Ectodermal cell (in vitro differentiated cells): ENCODE data around the gene MBD5.

ENCODE experiments used
- H3K27ac ChIP-seq: 2 replicates; pipeline ENCODE4 v1.7.0; 2013; ENCODE audit warnings: mild to moderate bottlenecking, low read depth, low read length; ENCODE audit not compliant: insufficient read depth, poor library complexity, severe bottlenecking
- H3K27me3 ChIP-seq: 2 replicates; pipeline ENCODE4 v1.7.0; 2013; ENCODE audit warnings: mild to moderate bottlenecking, low read length; ENCODE audit not compliant: insufficient read depth, control insufficient read depth, poor library complexity, severe bottlenecking
- H3K36me3 ChIP-seq: one replicate; pipeline ENCODE4 v1.7.0; 2013; ENCODE audit warnings: low read length; ENCODE audit not compliant: control insufficient read depth, insufficient read depth
- H3K4me1 ChIP-seq: one replicate; pipeline ENCODE4 v1.7.0; 2013; ENCODE audit warnings: low read length; ENCODE audit not compliant: control insufficient read depth, insufficient read depth
- H3K4me3 ChIP-seq: 2 replicates; pipeline ENCODE4 v1.7.0; 2013; ENCODE audit warnings: low read depth, low read length, control low read depth; ENCODE audit not compliant: insufficient read depth
- H3K9me3 ChIP-seq: 2 replicates; pipeline ENCODE4 v1.7.0; 2013; ENCODE audit warnings: mild to moderate bottlenecking, low read length, moderate library complexity; ENCODE audit not compliant: control insufficient read depth
- WGBS, 2 experiments: methylation state at CpG; one replicate each; pipeline ENCODE4 v1.1.7; 2013; ENCODE audit warnings: missing lambda C conversion rate in 2 of 2; 5-methylcytosine and 5-hydroxymethylcytosine counted together

The MBD5 gene

DNA sequence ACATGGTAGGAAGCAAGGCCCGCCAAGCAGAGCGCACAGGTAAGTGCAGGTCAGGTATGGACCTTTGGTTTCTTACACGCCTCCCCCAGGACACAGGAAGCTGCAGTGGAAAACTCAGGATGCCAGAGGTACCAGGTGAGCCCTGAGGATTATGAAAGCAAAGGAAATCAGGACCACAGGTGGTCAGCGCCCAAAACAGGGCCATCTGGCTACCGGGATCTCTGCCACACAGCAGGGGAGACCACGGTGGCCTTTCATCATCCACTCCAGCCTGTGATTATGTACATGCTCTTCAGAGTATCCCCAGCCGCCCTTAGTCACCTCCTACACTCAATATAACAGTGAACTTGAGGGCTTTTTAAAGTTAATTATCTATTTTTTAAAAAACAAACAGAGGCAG lies 498.1 kb downstream of the MBD5 start:
- no peaks in the 10 kb centered on the region for H3K9me3 ChIP-seq
- peaks cover 8% of the 10 kb centered on the region for H3K4me1 ChIP-seq
- no peaks in the 10 kb centered on the region for H3K27me3 ChIP-seq
- no peak overlapping the region for H3K4me3 ChIP-seq
- H3K36me3 ChIP-seq: no peaks in the 10 kb centered on the region
- H3K27ac ChIP-seq: no peak overlapping the region
- WGBS, 2 experiments: 78 to 81% methylated on average over 6 to 7 of the region's 7 CpGs

DNA sequence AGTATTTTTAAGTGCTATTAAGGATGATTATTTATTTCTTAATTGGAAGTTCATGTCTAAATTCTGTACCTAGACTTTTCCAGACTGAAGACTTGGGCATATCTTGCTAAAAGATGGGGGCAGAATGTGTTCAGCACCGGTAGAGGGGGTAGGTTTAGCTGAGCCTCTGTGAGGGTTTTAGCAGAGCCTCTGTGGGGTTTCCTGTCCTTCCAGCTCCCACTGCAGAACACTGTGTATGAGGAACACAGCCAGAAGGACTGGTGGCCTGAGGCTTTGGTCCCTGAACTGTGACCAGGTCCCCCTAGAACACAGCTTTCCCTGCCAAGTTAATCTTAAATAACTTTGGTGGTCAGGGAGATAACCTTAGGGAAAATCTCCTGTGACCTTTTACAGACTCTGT lies 500.3 kb downstream of the MBD5 start:
- H3K4me3 ChIP-seq: no peak overlapping the region
- H3K27ac ChIP-seq: no peak overlapping the region
- peaks cover 8% of the 10 kb centered on the region for H3K4me1 ChIP-seq
- 69 to 76% methylated on average over 1 of the region's 1 CpG for WGBS, 2 experiments
- no peaks in the 10 kb centered on the region for H3K9me3 ChIP-seq
- no peaks in the 10 kb centered on the region for H3K27me3 ChIP-seq
- no peaks in the 10 kb centered on the region for H3K36me3 ChIP-seq

DNA sequence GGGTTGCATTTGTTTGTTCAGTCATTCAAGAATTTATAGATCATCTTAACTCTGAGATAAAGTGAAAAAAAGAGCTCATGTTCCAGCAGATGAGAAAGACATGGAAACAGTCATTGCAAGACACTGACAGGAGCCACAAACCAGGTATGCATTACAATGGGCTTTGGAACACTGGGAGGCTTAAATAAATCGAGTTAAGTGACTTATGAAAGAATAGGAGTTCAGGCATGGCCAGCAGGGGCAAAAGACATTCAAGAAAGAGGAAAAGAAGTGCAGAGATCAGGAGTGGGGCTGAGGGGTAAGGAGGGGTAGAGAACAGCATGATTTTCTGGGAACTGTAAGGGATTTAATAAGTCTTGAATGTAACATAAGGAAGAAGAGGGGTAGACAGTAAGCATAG lies 502.4 kb downstream of the MBD5 start:
- Histone ChIP-seq H3K4me3 (no peak overlapping the region), H3K9me3 (no peaks in the 10 kb centered on the region)
- 14 to 19% methylated on average over 1 of the region's 1 CpG for WGBS, 2 experiments

DNA sequence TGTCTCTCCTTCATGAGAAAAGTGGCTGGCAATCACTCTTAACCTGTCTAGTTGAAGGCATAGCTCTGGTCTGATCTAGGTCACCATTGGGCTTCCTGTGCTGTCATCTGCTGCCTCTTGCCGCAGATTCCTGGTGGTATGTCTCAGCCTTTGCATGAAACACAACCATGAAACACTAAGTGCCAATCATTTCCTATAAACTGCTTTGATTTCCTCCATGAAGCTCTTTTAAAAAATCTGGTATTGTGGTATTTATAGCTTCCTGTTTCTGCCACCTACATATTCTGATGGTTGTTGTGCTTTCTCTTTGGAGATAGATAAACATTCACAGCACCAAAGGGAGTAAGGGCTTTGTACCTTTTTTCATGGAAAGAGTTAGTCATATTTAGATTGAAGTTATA lies 503.6 kb downstream of the MBD5 start:
- Histone ChIP-seq H3K4me1 (peaks cover 8% of the 10 kb centered on the region), H3K9me3 (no peaks in the 10 kb centered on the region), H3K36me3 (no peaks in the 10 kb centered on the region), H3K4me3 (no peak overlapping the region), H3K27ac (no peak overlapping the region), H3K27me3 (no peaks in the 10 kb centered on the region)
- 93 to 94% methylated on average over 1 of the region's 1 CpG for WGBS, 2 experiments

More for the DNA sequence above, 502.4 kb downstream of the MBD5 start:
- Histone ChIP-seq H3K36me3 (no peaks in the 10 kb centered on the region), H3K27me3 (no peaks in the 10 kb centered on the region), H3K27ac (no peak overlapping the region), H3K4me1 (peaks cover 8% of the 10 kb centered on the region)

DNA sequence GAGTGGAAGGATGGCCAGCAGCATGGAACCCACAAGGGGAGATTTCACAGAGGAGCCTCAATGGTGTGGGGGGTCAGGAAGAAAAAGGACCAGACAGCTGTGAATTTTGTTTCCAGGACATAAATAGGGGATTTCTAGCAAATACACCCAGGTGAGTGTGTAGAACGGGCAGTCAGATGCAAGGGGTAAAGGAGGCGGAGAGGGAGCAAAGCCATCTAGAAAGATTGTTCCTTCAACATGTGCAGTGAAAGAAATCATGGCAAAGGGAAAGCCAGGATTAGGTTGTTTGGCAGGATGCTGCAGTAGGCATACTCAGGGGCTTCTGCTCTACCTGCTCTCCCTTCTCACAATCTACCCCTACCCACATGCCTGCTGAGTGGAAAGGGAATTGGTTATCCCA lies 504.2 kb downstream of the MBD5 start:
- Histone ChIP-seq H3K36me3 (no peaks in the 10 kb centered on the region), H3K4me3 (no peak overlapping the region), H3K27me3 (no peaks in the 10 kb centered on the region), H3K27ac (no peak overlapping the region), H3K9me3 (no peaks in the 10 kb centered on the region), H3K4me1 (peaks cover 8% of the 10 kb centered on the region)
- WGBS, 2 experiments: 87 to 91% methylated on average over 2 of the region's 2 CpGs

DNA sequence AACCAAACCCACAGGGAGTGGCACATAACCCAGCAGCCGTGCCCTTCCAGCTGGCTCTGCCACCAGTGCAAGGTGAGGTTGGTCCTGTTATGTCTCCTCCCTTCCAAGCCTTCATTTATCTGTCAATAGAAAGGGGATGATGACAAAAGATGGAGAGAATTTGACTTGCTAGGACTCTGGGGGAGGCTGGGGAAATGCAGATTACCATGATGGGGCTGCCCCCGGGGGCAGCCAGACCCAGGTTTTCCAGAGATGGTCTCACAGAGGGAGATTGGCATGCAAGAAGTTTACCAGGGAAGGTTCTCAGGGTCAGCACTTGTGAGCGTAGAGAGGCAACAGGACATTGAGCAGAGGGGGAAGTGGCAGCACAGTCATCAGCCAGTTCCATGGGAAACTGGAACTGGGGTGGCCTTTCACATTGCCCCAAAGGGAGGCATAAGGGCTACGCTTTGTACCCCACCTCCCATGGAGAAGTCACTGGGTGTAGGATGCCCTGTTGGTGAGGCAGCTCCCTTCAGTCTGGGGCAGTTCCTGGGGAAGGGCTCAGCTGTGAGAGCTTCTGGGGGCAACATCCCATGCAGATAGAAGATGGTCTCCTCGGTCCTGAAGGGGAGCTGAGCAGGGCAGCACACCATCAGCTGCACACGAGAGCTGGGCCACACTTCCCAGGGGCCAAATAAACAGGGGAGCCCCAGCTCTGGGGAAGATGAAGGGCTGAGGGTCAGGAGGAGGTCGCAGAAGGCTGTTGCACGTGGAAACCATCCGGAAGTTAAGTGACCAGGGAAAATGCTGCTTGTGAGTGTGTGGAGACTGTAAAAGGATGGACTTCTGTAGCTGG lies 505.8 kb downstream of the MBD5 start:
- 84 to 85% methylated on average over 9 of the region's 9 CpGs for WGBS, 2 experiments

DNA sequence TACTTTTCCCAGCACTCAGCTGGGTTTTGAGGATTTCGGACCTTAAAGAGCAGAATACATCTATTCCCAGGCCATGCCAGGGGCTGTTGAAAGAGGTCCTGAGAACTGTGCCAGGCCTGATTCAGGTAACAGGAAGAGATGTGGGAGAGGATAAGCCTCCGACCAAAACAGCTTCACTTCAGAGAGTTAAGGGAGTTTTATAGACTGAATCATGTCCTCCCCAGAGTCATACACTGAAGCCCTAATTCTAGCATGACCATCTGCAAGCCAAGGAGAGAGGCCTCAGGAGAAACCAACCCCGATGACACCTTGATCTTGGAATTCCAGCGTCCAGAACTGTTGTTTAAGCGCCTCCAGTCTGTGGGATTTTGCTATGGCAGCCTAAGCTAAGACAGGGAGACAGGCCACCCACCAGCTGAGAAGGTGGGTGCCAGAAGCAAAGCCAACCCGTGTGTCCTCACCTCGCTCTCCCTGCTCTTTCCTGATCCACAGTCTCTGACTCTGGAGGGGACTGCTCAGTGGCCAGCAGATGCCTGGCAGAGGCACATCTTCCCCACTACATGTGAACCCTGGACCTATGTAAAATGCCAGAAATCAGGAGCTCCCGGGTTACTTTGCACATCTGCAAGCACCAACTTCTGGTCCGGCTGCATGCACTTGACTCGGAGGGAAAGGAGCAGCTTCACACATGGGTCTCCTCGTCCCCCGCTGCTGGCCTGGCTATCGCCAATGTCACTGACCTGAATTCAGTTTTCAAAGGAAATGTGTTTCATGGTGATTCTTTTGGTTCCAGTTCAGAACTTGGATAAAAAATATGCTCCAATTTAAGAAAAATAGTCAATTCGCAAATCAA lies 506.8 kb downstream of the MBD5 start:
- Histone ChIP-seq H3K4me1 (peaks cover 8% of the 10 kb centered on the region), H3K36me3 (no peaks in the 10 kb centered on the region), H3K27me3 (no peaks in the 10 kb centered on the region), H3K4me3 (no peak overlapping the region), H3K27ac (no peak overlapping the region), H3K9me3 (no peaks in the 10 kb centered on the region)
- WGBS, 2 experiments: 91% methylated on average over 14 of the region's 14 CpGs

More for the DNA sequence above, 505.8 kb downstream of the MBD5 start:
- H3K4me1 ChIP-seq: peaks cover 8% of the 10 kb centered on the region
- H3K4me3 ChIP-seq: no peak overlapping the region
- no peaks in the 10 kb centered on the region for H3K9me3 ChIP-seq
- no peaks in the 10 kb centered on the region for H3K36me3 ChIP-seq
- H3K27ac ChIP-seq: no peak overlapping the region
- no peaks in the 10 kb centered on the region for H3K27me3 ChIP-seq

DNA sequence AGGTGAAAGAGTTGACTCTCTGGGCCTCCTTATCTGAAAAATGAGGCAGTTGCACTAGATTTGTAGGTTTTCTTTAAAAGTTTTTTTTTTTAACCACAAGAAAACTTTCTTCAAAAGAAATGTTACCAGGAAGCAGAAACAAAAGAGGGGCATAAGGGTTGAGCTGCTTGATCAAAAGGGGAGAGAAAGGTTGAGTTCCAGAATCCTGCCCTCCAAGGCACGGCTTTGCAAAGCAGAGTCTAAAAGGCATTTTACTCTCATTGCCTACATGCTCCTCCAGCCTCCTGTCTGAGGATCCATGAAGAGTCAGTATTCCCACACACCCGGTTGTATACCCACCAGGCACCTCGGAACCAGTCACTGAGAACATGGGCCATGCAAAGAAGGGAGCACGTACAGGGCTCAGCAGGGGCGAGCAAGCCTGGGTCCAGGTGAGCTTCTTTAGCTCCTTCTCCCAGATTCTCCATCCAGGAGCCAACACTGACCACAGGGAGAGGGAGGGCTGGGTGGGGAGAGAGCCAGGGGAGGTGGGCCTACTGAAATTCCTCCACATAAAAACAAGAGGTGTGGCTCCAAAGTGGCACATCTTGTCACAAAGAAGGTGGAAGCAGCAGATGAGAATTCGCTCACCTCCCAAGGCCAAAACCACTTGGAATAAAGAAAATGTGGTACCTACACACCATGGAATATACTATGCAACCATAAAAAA lies 507.6 kb downstream of the MBD5 start:
- Histone ChIP-seq H3K36me3 (no peaks in the 10 kb centered on the region), H3K27ac (no peak overlapping the region), H3K4me1 (peaks cover 1% of the 10 kb centered on the region), H3K9me3 (no peaks in the 10 kb centered on the region), H3K27me3 (no peaks in the 10 kb centered on the region), H3K4me3 (no peak overlapping the region)
- WGBS, 2 experiments: 88 to 93% methylated on average over 6 of the region's 6 CpGs

DNA sequence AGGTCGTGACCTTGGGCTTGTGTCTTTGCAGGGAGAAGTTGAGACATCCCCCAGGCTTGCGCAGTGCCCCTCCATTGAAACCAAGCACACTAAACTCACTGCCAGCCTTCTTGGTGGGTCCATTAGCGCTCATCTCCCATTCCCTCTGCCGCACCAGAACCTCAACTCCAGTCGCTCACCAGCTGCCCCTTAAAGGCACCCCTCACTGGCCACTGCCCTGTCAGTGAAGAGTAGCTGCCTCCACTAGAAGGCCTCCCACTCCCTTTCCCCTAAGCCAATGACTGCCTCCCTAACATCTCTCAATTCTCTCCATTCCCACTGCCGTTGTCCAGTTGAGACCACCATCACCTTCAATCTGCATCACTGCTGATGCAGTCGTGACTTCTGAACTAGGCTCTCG lies 508.9 kb downstream of the MBD5 start:
- peaks cover 2% of the 10 kb centered on the region for H3K4me1 ChIP-seq
- no peaks in the 10 kb centered on the region for H3K9me3 ChIP-seq
- no peaks in the 10 kb centered on the region for H3K36me3 ChIP-seq
- H3K4me3 ChIP-seq: no peak overlapping the region
- 79 to 81% methylated on average over 8 of the region's 8 CpGs for WGBS, 2 experiments
- no peaks in the 10 kb centered on the region for H3K27me3 ChIP-seq
- no peak overlapping the region for H3K27ac ChIP-seq

DNA sequence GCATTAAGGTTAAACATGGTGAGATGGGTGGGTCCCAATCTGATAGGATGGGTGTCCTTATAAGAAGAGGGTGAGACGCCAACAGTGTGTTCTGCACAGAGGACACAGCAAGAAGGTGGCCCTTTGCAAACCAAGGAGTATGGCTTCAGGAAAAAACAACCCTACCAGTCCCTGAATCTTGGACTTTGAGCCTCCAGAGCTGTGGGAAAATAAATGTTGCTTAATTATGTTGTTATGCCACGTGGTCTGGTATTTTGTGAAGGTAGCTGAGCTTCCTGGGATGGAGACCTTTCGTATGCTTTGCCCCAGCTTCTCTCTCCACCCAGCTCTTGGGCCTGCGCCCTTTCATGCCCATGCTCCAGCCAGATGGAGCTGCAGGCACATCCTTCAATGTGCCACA lies 509.5 kb downstream of the MBD5 start:
- 87 to 95% methylated on average over 4 of the region's 4 CpGs for WGBS, 2 experiments
- no peak overlapping the region for H3K27ac ChIP-seq
- no peaks in the 10 kb centered on the region for H3K36me3 ChIP-seq
- no peaks in the 10 kb centered on the region for H3K9me3 ChIP-seq
- no peaks in the 10 kb centered on the region for H3K27me3 ChIP-seq
- H3K4me3 ChIP-seq: no peak overlapping the region
- H3K4me1 ChIP-seq: peaks cover 5% of the 10 kb centered on the region
